GM12801 (cell line): ENCODE measurements around the gene TULP4.

ENCODE experiments used
- TF ChIP-seq, protein P1 (sequence below): IDR thresholded peaks from one replicate; pipeline ENCODE4 v1.5.1; 2011; ENCODE audit warnings: control low read depth; ENCODE audit not compliant: insufficient read length; ENCODE audit errors: extremely low read depth

TULP4 gene, protein sequence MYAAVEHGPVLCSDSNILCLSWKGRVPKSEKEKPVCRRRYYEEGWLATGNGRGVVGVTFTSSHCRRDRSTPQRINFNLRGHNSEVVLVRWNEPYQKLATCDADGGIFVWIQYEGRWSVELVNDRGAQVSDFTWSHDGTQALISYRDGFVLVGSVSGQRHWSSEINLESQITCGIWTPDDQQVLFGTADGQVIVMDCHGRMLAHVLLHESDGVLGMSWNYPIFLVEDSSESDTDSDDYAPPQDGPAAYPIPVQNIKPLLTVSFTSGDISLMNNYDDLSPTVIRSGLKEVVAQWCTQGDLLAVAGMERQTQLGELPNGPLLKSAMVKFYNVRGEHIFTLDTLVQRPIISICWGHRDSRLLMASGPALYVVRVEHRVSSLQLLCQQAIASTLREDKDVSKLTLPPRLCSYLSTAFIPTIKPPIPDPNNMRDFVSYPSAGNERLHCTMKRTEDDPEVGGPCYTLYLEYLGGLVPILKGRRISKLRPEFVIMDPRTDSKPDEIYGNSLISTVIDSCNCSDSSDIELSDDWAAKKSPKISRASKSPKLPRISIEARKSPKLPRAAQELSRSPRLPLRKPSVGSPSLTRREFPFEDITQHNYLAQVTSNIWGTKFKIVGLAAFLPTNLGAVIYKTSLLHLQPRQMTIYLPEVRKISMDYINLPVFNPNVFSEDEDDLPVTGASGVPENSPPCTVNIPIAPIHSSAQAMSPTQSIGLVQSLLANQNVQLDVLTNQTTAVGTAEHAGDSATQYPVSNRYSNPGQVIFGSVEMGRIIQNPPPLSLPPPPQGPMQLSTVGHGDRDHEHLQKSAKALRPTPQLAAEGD (N-terminal part only)

DNA sequence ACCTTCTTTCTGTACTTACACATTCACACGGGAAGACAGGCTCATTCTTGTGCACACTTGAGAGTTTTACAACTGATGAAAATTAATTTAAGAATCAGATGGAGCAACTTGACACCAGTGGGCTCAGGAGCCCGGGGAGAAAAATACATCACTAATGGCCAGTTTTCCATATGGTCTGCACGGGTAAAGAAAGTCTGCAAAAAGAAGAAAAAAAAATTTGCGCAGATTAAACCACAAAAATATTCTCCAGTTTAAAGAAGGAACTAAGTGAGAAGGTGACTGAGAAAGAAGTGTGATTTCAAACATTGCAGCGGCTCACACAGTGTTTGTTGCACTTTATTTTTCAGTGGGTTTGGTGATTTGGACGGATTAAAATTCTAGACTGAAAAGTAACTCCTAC is at the start of gene TULP4:
TSS of gene TULP4 (plus strand) at position 301 of the 400 bp plus-strand sequence. CDS start 1,552 bp downstream, outside the sequence.
- TF ChIP-seq, protein P1, sequence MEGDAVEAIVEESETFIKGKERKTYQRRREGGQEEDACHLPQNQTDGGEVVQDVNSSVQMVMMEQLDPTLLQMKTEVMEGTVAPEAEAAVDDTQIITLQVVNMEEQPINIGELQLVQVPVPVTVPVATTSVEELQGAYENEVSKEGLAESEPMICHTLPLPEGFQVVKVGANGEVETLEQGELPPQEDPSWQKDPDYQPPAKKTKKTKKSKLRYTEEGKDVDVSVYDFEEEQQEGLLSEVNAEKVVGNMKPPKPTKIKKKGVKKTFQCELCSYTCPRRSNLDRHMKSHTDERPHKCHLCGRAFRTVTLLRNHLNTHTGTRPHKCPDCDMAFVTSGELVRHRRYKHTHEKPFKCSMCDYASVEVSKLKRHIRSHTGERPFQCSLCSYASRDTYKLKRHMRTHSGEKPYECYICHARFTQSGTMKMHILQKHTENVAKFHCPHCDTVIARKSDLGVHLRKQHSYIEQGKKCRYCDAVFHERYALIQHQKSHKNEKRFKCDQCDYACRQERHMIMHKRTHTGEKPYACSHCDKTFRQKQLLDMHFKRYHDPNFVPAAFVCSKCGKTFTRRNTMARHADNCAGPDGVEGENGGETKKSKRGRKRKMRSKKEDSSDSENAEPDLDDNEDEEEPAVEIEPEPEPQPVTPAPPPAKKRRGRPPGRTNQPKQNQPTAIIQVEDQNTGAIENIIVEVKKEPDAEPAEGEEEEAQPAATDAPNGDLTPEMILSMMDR, result no peak

DNA sequence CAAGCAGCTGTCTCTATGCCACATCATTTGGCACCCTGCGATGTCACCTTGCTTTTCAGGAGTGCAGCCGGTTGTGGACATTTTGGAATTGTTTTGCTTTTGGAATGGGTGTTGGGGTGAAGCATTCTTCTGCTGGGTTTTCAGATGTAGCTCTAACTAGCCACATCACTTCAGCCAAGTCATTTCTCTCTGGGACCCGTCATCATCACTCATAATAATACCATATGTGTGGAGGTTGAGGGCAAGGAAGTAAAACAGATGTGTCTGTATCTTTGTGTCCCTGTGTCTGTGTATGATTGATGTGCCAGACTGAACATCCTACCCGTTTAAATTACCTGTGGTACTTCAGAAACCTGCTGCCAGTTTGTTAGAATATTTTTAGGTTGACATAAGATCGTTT is 49.5 kb upstream of the TULP4 start:
- TF ChIP-seq, protein P1, result no peak

DNA sequence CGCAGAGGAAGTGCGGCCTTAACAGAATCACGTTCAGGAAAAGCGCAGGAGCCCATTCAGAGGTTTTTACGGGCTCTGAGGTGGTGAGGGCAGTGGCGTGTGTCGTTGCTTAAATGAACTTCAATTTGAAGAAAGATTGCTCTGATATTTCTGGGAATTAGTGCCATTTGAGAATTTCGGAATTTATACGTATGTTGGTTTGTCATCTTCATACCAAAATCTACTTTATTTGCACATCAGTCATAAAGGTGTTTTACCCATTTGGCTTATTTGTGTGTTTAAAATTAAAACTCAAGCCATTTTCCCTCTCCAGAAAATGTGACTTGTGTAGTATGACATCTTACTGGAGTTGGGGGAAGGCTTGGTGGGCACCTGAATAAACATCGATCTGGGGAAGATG is 48.1 kb upstream of the TULP4 start:
- TF ChIP-seq, protein P1, result no peak

DNA sequence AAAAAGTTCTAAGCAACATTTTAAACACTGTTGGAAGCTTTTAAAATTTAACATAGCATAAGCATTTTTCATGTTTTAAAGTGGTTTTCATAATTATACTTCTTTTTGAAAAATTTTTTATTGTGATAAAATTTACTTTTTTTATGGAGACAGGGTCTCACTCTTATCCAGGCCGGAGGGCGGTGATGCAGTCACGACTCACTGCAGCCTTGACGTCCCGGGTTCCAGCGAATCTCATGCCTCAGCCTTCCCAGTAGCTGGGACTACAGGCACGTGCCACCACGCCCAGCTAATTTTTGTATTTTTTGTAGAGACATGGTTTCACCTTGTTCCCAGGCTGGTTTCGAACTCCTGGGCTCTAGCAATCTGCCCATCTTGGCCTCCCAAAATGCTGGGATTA is 46.1 kb upstream of the TULP4 start:
- TF ChIP-seq, protein P1, result no peak

DNA sequence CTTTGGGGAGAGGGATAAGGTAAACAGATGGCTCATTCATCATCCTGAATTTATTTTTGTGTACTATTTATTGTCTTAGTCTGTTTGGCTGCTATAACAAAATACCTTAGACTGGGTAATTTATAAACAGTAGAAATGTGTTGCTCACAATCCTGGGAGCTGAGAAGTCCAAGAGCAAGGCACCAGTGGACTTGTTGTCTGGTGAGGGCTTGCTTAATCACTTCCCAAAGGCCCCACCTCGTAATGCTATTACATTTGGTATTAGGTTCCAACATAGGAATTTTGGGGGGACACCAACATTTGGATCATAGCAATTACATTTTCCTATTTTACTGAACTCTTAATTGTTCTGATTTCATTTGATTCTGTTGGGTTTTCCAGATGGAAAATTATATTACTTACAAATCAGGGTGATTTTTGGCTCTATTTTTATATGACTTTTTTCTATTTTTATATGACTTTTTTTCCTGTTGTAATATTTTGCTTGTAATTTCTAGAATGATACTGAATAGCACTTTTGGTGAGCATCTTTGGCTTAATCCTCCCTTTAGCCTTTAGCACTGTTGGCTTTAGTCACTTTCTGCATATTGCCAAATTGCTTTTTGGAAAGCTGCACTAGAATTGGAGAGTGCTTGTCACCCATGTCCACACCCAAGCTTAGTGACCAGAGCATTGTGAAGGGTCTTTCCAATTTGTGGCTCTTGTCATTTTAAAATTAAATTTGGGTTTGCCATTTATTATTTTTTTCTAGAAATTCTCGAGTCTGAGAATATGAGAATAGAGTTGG is 43.7 kb upstream of the TULP4 start:
- TF ChIP-seq, protein P1, result no peak

DNA sequence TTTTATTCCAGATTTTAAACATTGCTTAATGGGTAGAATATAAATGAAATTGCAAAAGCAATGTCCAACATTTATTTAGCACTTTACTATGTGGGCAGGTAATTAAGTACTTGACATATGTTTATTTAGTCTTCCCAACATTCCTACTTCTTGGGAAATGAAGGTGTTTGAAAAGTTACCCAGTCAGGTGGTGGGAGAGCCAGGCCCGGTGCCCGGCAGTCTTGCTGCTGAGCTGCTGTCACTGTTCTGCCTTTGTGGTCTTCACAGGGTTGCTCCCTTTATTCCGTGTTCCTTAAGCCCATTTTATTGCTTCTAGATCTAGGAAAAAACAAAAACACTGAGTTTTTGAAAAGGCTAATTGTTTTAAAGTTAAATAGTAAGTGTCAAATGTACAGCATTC is 42.6 kb upstream of the TULP4 start:
- TF ChIP-seq, protein P1, result no peak
